HepG2 (cell line): ENCODE results near the gene FGA. TPM values are rescaled to one million over a fixed set of nuclear protein-coding genes. Genes with fewer than 3 reads are reported as not detected.

Source experiments
- ATAC-seq: fragments of 200-7000 bp; cut with Tn5 transposase; 3 replicates; pipeline ENCODE4 v1.9.1; 2020; ENCODE audit warnings: mild to moderate bottlenecking, moderate library complexity
- Bru-seq: library from RNA; stranded (reverse); fragments of 400-500 nt; gene quantifications from one replicate; lab custom pipeline; 2021; lab: Mats Ljungman, UMichigan
- BruChase-seq, 2 experiments: library from RNA; stranded (reverse); fragments of 400-500 nt; gene quantifications; one replicate each; lab custom pipeline; 2021; lab: Mats Ljungman, UMichigan
- BruUV-seq: library from RNA; stranded (reverse); fragments of 400-500 nt; replicated peaks from 2 replicates; lab custom pipeline; 2021; lab: Mats Ljungman, UMichigan
- CTCF ChIA-PET: fragments of 300-600 bp; formaldehyde crosslinking; extraction: SDS; loops from one replicate; lab custom pipeline; 2021; ENCODE audit warnings: low total read pairs, inconsistent platforms, low intra/inter-chr PET ratio; lab: Yijun Ruan, JAX
- POLR2A ChIA-PET: fragments of 350-600 bp; sonication (Branson Sonifier 250); formaldehyde crosslinking; loops from one replicate; lab custom pipeline; 2020; ENCODE audit warnings: antibody characterized with exemption, inconsistent platforms; lab: Yijun Ruan, JAX
- DNase-seq: peaks from one replicate; pipeline ENCODE4 v3.0.0-alpha.2; 2015; ENCODE audit warnings: low spot score
- FAIRE-seq: peaks from 3 replicates; lab custom pipeline; 2011; peaks lifted over from hg19 to GRCh38; lab: Jason Lieb, UNC
- H2AFZ ChIP-seq: one replicate; pipeline ENCODE4 v1.6.1; 2011; ENCODE audit warnings: low read length, inconsistent platforms
- H3K27ac ChIP-seq: fragments of 300-600 bp; 3 replicates; pipeline ENCODE4 v1.8.0; 2011; ENCODE audit warnings: mixed run types, mild to moderate bottlenecking, mixed read lengths, low read length, inconsistent platforms; ENCODE audit not compliant: insufficient read depth; ENCODE audit errors: extremely low read length
- H3K27me3 ChIP-seq, 2 experiments: fragments of 200-600 bp in 1 of 2; 2 replicates in 1 of 2; 3 replicates in 1 of 2; pipeline versions ENCODE4 v1.6.0 to v1.8.0; 2011; ENCODE audit warnings: low read length in 2 of 2, mild to moderate bottlenecking in 2 of 2, moderate library complexity in 2 of 2, inconsistent platforms in 1 of 2; ENCODE audit not compliant: insufficient read depth in 2 of 2, control insufficient read depth in 1 of 2
- H3K36me3 ChIP-seq, 2 experiments: fragments of 200-600 bp in 1 of 2; replicated peaks in 1 of 2; 2 replicates in 1 of 2; 3 replicates in 1 of 2; pipeline versions ENCODE4 v1.5.1 to v1.8.0; 2011; ENCODE audit warnings: low read length in 2 of 2, inconsistent platforms in 1 of 2; ENCODE audit not compliant: insufficient read depth in 2 of 2, control insufficient read depth in 1 of 2
- H3K4me1 ChIP-seq: 2 replicates; pipeline ENCODE4 v1.5.1; 2012; ENCODE audit warnings: low read length, inconsistent platforms; ENCODE audit not compliant: insufficient read depth
- H3K4me2 ChIP-seq: 2 replicates; pipeline ENCODE4 v1.6.0; 2011; ENCODE audit warnings: low read depth, low read length, inconsistent platforms
- H3K4me3 ChIP-seq, 3 experiments: fragments of 200-600 bp in 1 of 3; sonication (generic), shearing (Covaris generic) in 1 of 3; replicated peaks in 1 of 3; 2 replicates each; pipeline ENCODE4 v1.5.1; 2011 to 2016; ENCODE audit warnings: low read length in 3 of 3, inconsistent platforms in 2 of 3, low read depth in 2 of 3, mild to moderate bottlenecking in 2 of 3, control low read depth in 1 of 3, mixed read lengths in 1 of 3; ENCODE audit not compliant: insufficient read depth in 1 of 3
- H3K79me2 ChIP-seq: one replicate; pipeline ENCODE4 v1.6.1; 2011; ENCODE audit warnings: low read length, inconsistent platforms; ENCODE audit not compliant: insufficient read depth
- H3K9ac ChIP-seq: 2 replicates; pipeline ENCODE4 v1.6.0; 2011; ENCODE audit warnings: mild to moderate bottlenecking, low read depth, low read length, inconsistent platforms; ENCODE audit not compliant: insufficient read depth
- H3K9me3 ChIP-seq: 2 replicates; pipeline ENCODE4 v1.5.1; 2012; ENCODE audit warnings: mild to moderate bottlenecking, low read length
- H4K20me1 ChIP-seq: 2 replicates; pipeline ENCODE4 v1.6.0; 2011; ENCODE audit warnings: inconsistent platforms, mild to moderate bottlenecking, low read length, moderate library complexity; ENCODE audit not compliant: insufficient read depth
- BHLHE40 ChIP-seq: IDR thresholded peaks from 2 replicates; pipeline ENCODE4 v1.6.1; 2011; ENCODE audit warnings: low read length, improper control_type of control experiment
- EEA1 ChIP-seq: sonication (generic); formaldehyde crosslinking; IDR thresholded peaks from 2 replicates; pipeline ENCODE4 v1.5.1; 2020; ENCODE audit warnings: mild to moderate bottlenecking, missing genetic modification reagents, borderline replicate concordance
- GFI1 ChIP-seq: sonication (generic); formaldehyde crosslinking; IDR thresholded peaks from 2 replicates; pipeline ENCODE4 v1.5.0; 2020; ENCODE audit warnings: missing genetic modification reagents, mild to moderate bottlenecking, borderline replicate concordance
- KLF16 ChIP-seq, 2 experiments: sonication (generic) in 1 of 2; formaldehyde crosslinking in 1 of 2; IDR thresholded peaks; 2 replicates each; pipeline versions ENCODE4 v1.6.1 to v1.8.0; 2016 to 2023; ENCODE audit warnings: missing genetic modification reagents in 2 of 2, missing compliant biosample characterization in 1 of 2
- PCBP2 ChIP-seq: fragments of 200-400 bp; formaldehyde crosslinking; optimal IDR thresholded peaks from 2 replicates; pipeline ENCODE3; 2018; ENCODE audit warnings: low read length, low read depth; ENCODE audit not compliant: poor library complexity, severe bottlenecking
- PLRG1 ChIP-seq: fragments of 450-650 bp; conservative IDR thresholded peaks from 2 replicates; pipeline ENCODE4 v1.6.1; 2016
- STAG1 ChIP-seq: sonication (generic); formaldehyde crosslinking; IDR thresholded peaks from 2 replicates; pipeline ENCODE4 v1.4.0; 2020; ENCODE audit warnings: missing genetic modification reagents
- TSC22D2 ChIP-seq: sonication (generic); formaldehyde crosslinking; IDR thresholded peaks from 2 replicates; pipeline ENCODE4 v1.5.1; 2020; ENCODE audit warnings: missing genetic modification reagents, mild to moderate bottlenecking, borderline replicate concordance
- ZFAT ChIP-seq: sonication (generic); formaldehyde crosslinking; conservative IDR thresholded peaks from 2 replicates; pipeline ENCODE4 v1.8.1; 2023; ENCODE audit warnings: missing genetic modification reagents, inconsistent platforms
- ZNF260 ChIP-seq: sonication (generic); formaldehyde crosslinking; IDR thresholded peaks from 2 replicates; pipeline ENCODE4 v1.4.0; 2020; ENCODE audit warnings: missing genetic modification reagents, low read depth, mild to moderate bottlenecking, borderline replicate concordance
- ZNF792 ChIP-seq: IDR thresholded peaks from 2 replicates; pipeline ENCODE4 v1.6.1; 2016
- WGBS: methylation state at CpG from one replicate; pipeline ENCODE4 v1.1.6; 2017; ENCODE audit warnings: low lambda C conversion rate; 5-methylcytosine and 5-hydroxymethylcytosine counted together
- in situ Hi-C: cut with HindIII; loops from 2 replicates; pipeline ENCODE4 v1.10.0; 2017; ENCODE audit warnings: low pct_unique_long_range_greater_than_20kb; ENCODE audit not compliant: extremely low pct_ligation_motif_present
- intact Hi-C: fragments of 100-400 bp; cut with micrococcal nuclease; formaldehyde crosslinking; loops from one replicate; pipeline ENCODE4 v1.10.0; 2022; ENCODE audit not compliant: unreplicated experiment
- long read RNA-seq, 2 experiments: library from RNA in 1 of 2; library from polyadenylated mRNA in 1 of 2; stranded (forward) in 1 of 2; unstranded in 1 of 2; transcript quantifications; one replicate each; pipeline ENCODE4 v2.0.0, GENCODE V29; 2019 to 2022
- polyA minus RNA-seq, 3 experiments: library from RNA; depleted of rRNA, polyadenylated mRNA; stranded (reverse); fragments of >200 nt; gene quantifications; 2 replicates each; pipeline ENCODE4 v1.2.3, GENCODE V29; 2011; ENCODE audit warnings: low replicate concordance in 1 of 3
- polyA plus RNA-seq, 8 experiments: library from polyadenylated mRNA; depleted of rRNA in 3 of 8; stranded (reverse) in 7 of 8; unstranded in 1 of 8; fragments of >200 nt; fragmentation: Illumina TruSeq in 4 of 8; extraction: Trizol in 4 of 8; gene quantifications; 2 replicates each; pipeline versions ENCODE4 v1.2.1 to v1.2.3, GENCODE V29; 2011 to 2016; ENCODE audit warnings: low read depth in 4 of 8, missing spikeins in 1 of 8, mixed read lengths in 1 of 8; ENCODE audit not compliant: insufficient read depth in 1 of 8
- total RNA-seq, 5 experiments: library from RNA; depleted of rRNA; stranded (reverse); fragments of >200 nt; fragmentation: Illumina TruSeq; extraction: Trizol; gene quantifications; 2 replicates each; pipeline ENCODE4 v1.2.3, GENCODE V29; 2016; ENCODE audit warnings: low read depth in 1 of 5
- TF ChIP-seq, protein P1 (sequence below): sonication (generic); formaldehyde crosslinking; conservative IDR thresholded peaks from 2 replicates; pipeline ENCODE4 v1.8.0; 2022; ENCODE audit warnings: mild to moderate bottlenecking, moderate library complexity, missing genetic modification reagents
- TF ChIP-seq, protein P2 (sequence below): sonication (generic); formaldehyde crosslinking; conservative IDR thresholded peaks from 2 replicates; pipeline ENCODE4 v1.8.0; 2022; ENCODE audit warnings: missing genetic modification reagents

The FGA gene
- total RNA-seq (2016; rRNA removed; fragmentation: Illumina TruSeq; extraction: Trizol) (743 and 1,523 TPM in 2 replicates), polyA plus RNA-seq (2011; rRNA removed) (640 and 755 TPM in 2 replicates), polyA minus RNA-seq (2011; rRNA and poly(A)+ RNA removed; ENCODE audit: low replicate concordance) (0.40 and 296 TPM in 2 replicates), Bru-seq, nascent RNA (percentile 100 among the genes with signal in this experiment), BruChase-seq, experiment 1, labeled RNA remaining after a 6-hour chase (percentile 100 among the genes with signal in this experiment), BruChase-seq, experiment 2, labeled RNA remaining after a 2-hour chase (percentile 100 among the genes with signal in this experiment)
- 63.8 and 68.9 TPM in 2 replicates for total RNA-seq (2016; cell fraction: cytosol; rRNA removed; fragmentation: Illumina TruSeq; extraction: Trizol; ENCODE audit: low read depth)
- 698 and 1,531 TPM in 2 replicates for total RNA-seq (2016; cell fraction: insoluble cytoplasmic fraction; rRNA removed; fragmentation: Illumina TruSeq; extraction: Trizol)
- total RNA-seq (2016; cell fraction: membrane; rRNA removed; fragmentation: Illumina TruSeq; extraction: Trizol), result 131 and 151 TPM in 2 replicates
- total RNA-seq (2016; cell fraction: nucleus; rRNA removed; fragmentation: Illumina TruSeq; extraction: Trizol), result 1,165 and 1,343 TPM in 2 replicates
- polyA plus RNA-seq (2011; cell fraction: cytosol; rRNA removed), result 361 and 711 TPM in 2 replicates
- 219 and 306 TPM in 2 replicates for polyA plus RNA-seq (2011; cell fraction: nucleus; rRNA removed)
- 1,090 and 1,341 TPM in 2 replicates for polyA plus RNA-seq (2012)
- 52.4 and 61.1 TPM in 2 replicates for polyA plus RNA-seq (2016; cell fraction: cytosol; fragmentation: Illumina TruSeq; extraction: Trizol; ENCODE audit: low read depth)
- 573 and 576 TPM in 2 replicates for polyA plus RNA-seq (2016; cell fraction: insoluble cytoplasmic fraction; fragmentation: Illumina TruSeq; extraction: Trizol; ENCODE audit: low read depth)
- 76.3 and 93.7 TPM in 2 replicates for polyA plus RNA-seq (2016; cell fraction: membrane; fragmentation: Illumina TruSeq; extraction: Trizol; ENCODE audit: low read depth)
- 1,268 and 1,352 TPM in 2 replicates for polyA plus RNA-seq (2016; cell fraction: nucleus; fragmentation: Illumina TruSeq; extraction: Trizol; ENCODE audit: insufficient read depth, low read depth)
- 327 and 562 TPM in 2 replicates for polyA minus RNA-seq (2011; cell fraction: cytosol; rRNA and poly(A)+ RNA removed)
- 245 and 404 TPM in 2 replicates for polyA minus RNA-seq (2011; cell fraction: nucleus; rRNA and poly(A)+ RNA removed)
- long read RNA-seq, experiment 1, transcript FGA-202 (5 exons, 2,248 nt), result major isoform, 756 of 900 reads
- long read RNA-seq, experiment 1, transcript FGA-201 (6 exons, 3,678 nt), result minor isoform, 17 of 900 reads
- long read RNA-seq, experiment 1, partial matches to known transcripts, result 59 of 900 reads
- long read RNA-seq, experiment 1, other reads (novel, unspliced or antisense), result 68 of 900 reads
- long read RNA-seq, experiment 2, transcript FGA-201 (6 exons, 3,678 nt), result minor isoform, 24 of 3,065 reads
- long read RNA-seq, experiment 2, transcript FGA-202 (5 exons, 2,248 nt), result major isoform, 1,911 of 3,065 reads
- long read RNA-seq, experiment 2, partial matches to known transcripts, result 511 of 3,065 reads
- long read RNA-seq, experiment 2, other reads (novel, unspliced or antisense), result 619 of 3,065 reads

DNA sequence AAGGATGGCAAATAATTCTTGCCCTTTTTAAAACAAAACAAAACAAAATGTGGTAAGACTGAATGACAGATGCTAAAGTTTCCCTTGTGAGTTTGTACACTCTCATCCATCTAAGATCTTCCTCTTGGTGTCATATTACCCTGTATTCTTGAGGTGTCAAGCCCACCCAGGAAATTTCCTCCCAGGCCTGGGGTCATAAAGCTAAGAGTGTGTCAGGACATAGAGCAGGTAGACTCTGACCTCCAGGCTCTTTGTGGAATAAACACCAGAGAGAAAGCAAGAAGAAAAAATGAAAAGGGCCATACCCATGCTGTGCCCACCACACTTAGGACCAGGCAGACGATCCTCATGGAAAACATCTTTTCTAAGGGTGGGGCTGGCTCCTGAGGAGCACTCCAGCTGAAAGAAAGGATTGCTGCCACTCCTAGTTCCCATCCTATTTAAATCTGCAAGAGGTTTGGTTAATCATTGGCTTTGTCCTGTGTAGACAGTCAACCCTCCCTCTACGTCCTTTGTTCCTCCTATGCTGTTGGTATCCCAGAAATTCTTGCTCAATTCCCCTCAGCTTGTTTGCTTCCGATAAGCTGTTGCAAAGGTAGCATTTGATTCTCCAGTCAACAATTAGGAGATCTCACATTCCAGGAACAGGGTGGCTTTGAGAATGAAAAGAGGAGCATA lies at the start of gene FGA:
TSS of gene FGA (minus strand) at position 414 of the 678 bp plus-strand sequence. CDS start at position 359, 55 bp downstream.
- peak; percentile 99 for DNase-seq
- Histone ChIP-seq H3K27ac (peak within 1 kb of the TSS; percentile 74), H3K4me2 (peak within 1 kb of the TSS; percentile 90), H3K27me3 (no peaks in the 10 kb centered on the region), H3K36me3 (peaks cover 3 to 26% of the 10 kb centered on the region in 2 experiments), H2AFZ (no peak within 1 kb of the TSS), H3K9me3 (no peaks in the 10 kb centered on the region), H3K4me3 (peak within 1 kb of the TSS; percentile 62 to 72 (median 68)), H3K79me2 (peaks cover 26% of the 10 kb centered on the region), H3K4me1 (peaks cover 96% of the 10 kb centered on the region), H4K20me1 (no peaks in the 10 kb centered on the region), H3K9ac (peak within 1 kb of the TSS; percentile 63; the same call in 1 of the 2 replicates)
- in situ Hi-C loops (no loop called here), intact Hi-C loops (loop anchor here (1.0 to 2.0 kb wide), 4 partner anchors 8 to 30 kb away; no protein-coding TSS in a partner anchor)
- FAIRE-seq, result peak; percentile 95
- peak; percentile 98 for ATAC-seq
- ChIA-PET CTCF (no interaction called here), POLR2A (interaction anchor here (0.8 to 16.0 kb wide), 11 partner anchors 8 to 31 kb away, joined by 3 to 468 read pairs (median 15); partner anchors contain the start of genes FGB and FGG)
- 0% methylated on average over 3 of the region's 3 CpGs for WGBS
- no TSS peak for BruUV-seq
- no peak for TF ChIP-seq PCBP2
- peak; percentile 97 for TF ChIP-seq GFI1 (CRISPR knock-in tag)
- peak in 1 of 2 experiments; percentile 99; a peak in 1 of 4 replicates for TF ChIP-seq KLF16 (CRISPR knock-in tag; IDR thresholded peaks at IDR 0.05)
- no peak for TF ChIP-seq BHLHE40
- peak; percentile 33 for TF ChIP-seq STAG1
- peak; percentile 87; the same call in 1 of the 2 replicates for TF ChIP-seq ZNF792 (CRISPR knock-in tag)
- TF ChIP-seq PLRG1, result no peak
- no peak for TF ChIP-seq ZNF260
- TF ChIP-seq, protein P1, sequence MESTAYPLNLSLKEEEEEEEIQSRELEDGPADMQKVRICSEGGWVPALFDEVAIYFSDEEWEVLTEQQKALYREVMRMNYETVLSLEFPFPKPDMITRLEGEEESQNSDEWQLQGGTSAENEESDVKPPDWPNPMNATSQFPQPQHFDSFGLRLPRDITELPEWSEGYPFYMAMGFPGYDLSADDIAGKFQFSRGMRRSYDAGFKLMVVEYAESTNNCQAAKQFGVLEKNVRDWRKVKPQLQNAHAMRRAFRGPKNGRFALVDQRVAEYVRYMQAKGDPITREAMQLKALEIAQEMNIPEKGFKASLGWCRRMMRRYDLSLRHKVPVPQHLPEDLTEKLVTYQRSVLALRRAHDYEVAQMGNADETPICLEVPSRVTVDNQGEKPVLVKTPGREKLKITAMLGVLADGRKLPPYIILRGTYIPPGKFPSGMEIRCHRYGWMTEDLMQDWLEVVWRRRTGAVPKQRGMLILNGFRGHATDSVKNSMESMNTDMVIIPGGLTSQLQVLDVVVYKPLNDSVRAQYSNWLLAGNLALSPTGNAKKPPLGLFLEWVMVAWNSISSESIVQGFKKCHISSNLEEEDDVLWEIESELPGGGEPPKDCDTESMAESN (CRISPR knock-in tag), result no peak; the same call in none of the 2 replicates
- TF ChIP-seq, protein P2, sequence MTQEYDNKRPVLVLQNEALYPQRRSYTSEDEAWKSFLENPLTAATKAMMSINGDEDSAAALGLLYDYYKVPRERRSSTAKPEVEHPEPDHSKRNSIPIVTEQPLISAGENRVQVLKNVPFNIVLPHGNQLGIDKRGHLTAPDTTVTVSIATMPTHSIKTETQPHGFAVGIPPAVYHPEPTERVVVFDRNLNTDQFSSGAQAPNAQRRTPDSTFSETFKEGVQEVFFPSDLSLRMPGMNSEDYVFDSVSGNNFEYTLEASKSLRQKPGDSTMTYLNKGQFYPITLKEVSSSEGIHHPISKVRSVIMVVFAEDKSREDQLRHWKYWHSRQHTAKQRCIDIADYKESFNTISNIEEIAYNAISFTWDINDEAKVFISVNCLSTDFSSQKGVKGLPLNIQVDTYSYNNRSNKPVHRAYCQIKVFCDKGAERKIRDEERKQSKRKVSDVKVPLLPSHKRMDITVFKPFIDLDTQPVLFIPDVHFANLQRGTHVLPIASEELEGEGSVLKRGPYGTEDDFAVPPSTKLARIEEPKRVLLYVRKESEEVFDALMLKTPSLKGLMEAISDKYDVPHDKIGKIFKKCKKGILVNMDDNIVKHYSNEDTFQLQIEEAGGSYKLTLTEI (CRISPR knock-in tag), result no peak
- no peak for TF ChIP-seq EEA1 (CRISPR knock-in tag)
- TF ChIP-seq TSC22D2 (CRISPR knock-in tag), result 0 out of 2 replicates have a peak, but pooled peaks have one; percentile 25
- TF ChIP-seq ZFAT (CRISPR knock-in tag), result no peak
